GM21786 (cell line): Measurements from ENCODE around the gene SNRPA1.
A peak's percentile ranks its signal among the peaks of the same experiment; 100 is the strongest.

Experiments used
- ATAC-seq: cut with Tn5 transposase; IDR thresholded peaks from one replicate; pipeline ENCODE4 v1.9.1; 2021; ENCODE audit not compliant: unreplicated experiment

Gene SNRPA1

DNA sequence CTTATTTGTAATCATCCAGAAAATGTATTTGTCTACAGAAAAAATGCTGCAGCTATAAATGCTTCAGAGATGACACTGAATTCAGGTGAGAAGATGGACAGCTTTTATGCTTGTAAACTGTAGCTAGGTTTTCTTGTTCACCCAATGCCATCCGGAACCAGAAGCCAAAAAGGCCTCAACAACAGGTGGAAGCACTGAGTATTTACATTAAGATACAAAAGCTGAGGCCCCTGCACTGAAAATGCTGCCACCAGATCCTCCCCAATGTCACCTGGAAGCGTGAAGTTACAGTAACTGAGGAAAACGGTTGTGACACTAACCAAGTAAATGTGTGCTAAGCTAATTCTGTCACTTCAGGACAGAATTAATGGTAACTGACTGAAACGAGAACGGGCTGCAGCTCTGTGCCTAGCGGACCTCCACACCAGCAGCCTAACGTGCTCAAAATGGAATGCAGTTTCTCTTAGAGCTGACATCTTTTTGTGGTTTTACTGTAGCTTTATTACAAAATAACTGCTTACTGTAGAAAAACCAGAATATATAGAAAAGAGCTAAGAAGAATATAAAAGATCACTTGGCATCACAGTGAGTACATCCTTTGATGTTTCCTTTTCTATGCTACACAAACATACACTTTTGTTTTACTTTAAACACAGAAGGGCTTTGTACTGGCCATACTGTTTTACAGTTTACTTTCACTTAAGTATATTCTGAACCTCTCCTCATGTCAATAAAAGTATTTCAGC, 50.8 kb downstream of the SNRPA1 start:
- no peak for ATAC-seq

DNA sequence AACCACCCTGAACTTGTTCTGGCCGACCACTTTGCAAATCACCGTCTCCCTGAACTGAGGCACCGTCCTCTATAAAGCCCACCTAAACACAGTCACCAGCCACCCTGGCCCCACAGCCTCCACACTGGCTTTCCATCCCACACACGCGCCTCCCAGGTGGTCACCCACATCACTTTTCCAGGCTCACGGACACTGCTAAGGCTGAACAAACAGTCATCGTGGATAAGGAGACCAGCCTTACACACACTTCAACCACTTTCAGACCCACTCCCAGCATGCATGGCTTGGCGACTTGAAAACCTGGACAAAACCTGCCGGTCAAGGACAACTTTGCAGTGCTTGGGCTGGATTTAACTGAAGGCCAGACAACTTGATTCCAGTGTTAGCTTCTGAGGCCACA, 51.6 kb downstream of the SNRPA1 start:
- no peak for ATAC-seq

DNA sequence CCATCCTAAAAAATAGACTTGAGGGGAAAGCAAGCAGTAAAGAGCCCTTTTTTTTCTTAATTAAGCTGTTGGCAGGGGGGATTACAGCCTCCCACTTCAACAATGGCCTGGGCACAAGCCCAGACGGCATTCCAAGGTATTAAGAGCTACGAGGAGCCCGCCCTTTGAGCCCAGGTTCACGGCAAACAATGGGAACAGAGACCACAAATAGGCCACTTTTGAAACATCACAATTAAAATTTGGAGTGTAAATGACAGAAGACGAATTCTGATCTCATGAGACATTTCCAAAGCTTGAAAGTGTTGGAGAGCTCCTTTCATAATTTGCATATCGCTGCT, 52.1 kb downstream of the SNRPA1 start:
- ATAC-seq: no peak

DNA sequence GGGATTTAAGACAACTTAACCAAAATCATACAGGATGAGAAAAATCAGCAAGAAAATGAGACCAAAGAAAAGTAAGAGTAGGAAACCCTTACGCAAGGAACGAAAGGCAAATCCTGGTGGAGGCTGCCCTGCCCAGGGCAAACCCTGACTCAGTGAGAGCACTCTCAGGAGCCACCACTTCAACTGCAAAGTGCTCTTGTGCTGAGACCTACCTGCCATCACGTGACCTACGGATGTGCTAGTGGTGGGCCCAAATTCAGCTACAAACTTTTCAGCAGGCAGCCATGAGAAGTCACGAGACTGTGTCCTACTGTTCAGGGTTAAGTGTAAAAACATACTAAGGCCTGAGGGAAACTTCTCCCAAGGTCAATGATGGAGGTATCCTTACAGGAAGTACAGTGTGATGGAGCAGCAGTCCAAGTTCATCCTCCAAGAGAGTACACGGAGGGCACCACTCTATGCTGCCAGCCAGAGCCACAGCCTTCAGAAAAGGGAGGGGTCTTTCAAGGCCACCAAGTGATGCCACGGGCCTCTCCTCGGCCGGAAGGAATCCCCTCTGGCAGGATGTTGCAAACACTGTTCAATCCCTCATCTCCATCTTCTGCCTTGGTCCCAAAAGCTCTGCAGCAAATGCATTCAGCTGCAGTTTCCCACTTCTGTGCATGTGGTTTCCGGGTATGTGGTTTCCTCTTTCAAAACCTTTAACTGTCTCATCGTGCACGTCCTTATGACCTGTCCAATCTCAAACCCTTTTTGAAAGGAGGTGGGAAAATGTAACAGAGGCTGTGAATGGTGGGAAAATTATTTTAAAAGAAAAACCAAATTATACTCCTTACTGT, 52.7 kb downstream of the SNRPA1 start:
- peak; percentile 75 for ATAC-seq

DNA sequence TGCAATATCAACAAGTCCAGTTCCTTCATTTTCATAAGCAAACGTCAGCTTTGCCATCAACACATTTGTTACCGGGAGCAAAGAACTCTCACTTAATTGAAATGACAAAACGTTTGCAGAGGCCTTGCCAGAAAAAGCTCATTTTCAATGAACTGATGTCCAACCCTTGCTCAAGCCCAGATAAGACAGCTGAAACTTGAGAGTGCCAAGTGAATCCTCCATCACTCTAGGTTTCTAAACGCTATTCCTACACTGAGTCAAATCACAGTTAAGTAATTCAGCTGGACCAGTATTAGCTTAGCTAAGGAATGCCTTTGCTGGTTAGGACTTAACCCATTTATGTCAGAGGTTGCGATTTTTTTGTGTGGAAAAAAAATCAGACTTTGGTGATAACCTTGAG, 54.7 kb downstream of the SNRPA1 start:
- no peak for ATAC-seq

DNA sequence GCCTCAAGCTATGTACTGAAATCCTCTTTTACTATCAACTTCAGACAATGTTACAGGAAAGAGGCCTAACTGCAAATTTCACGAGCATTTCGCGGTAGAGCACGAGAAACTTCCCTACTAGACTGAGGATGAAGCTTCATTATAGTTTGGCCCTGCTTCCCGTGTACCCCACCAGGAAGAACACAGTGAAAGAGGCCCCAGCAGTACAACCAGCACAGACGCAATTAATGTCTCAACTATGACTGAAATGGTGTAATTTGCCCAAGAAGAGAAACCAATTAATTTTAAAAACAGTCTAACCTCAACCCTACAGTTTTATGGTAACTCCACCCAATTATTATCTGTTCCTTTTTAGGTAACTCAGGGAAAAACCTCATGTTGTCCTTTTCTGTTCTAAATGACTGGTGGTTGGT, 55.3 kb downstream of the SNRPA1 start:
- ATAC-seq: no peak

DNA sequence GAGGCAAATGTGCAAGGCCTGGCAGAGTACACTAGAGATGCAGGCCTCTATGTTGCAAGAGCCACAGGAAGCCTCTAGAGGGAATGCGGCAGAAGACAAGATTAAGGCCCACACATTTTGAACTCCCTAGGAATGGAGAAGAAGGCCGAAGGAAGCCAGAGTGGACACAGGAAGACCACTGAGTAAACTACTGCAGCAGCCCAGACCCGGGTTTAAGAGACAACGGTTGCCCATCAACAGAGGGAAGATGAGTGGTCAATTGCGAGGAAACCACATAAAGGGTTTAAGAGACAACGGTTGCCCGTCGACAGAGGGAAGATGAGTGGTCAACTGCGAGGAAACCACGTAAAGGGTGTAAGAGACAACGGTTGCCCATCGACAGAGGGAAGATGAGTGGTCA, 57.8 kb downstream of the SNRPA1 start:
- ATAC-seq: no peak

DNA sequence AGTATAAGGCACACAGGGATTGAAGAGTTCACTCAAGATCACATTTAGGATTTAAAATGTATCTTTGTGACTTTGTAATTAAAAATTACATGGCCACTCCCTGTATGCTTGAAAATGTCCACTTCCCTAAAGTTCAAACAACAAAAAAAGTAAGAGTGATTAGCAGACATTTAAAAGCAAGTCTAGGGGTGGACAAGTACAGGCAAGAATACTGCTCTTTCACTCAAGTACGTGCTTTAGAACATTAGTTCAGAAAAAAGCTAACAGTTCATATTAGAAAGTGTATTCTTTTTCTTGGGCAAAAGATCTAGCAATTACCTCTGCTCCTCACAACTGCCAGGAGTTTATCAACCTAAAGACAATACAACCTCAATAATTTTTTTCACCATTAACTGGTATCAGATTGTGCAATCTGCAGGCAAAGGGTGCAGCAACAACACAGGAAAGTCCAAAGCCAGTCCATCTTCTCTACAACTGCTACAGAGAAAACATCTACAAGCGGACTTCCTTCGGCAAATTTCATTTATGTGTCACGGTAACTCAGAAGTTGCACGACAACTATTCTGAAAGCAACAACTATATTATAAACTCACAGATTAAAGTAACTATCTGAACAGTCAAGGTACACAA, 61.3 kb downstream of the SNRPA1 start:
- ATAC-seq: no peak

DNA sequence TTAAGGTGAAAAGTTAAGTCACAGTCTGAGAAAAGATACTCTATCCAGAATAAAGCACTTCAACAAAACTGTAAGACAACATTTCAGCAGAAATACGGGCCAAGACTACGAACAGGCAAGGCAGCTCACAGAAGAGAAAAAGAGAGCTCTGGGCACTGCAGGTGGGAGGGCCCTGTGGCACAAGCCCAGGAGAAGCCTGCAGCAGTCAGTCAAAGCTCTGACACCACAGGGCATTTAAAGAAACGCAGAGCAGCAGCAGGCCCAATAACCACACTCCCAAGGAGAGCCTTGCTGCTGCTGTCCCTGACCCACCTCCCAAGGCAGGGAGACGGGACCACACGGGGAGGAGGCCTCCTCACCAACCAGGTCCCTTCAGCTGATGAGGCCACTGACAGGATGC, 62.4 kb downstream of the SNRPA1 start:
- no peak for ATAC-seq
